ENCODE data around the gene MED27.
A peak's percentile ranks its signal among the peaks of the same experiment; 100 is the strongest.

MED27 gene

DNA sequence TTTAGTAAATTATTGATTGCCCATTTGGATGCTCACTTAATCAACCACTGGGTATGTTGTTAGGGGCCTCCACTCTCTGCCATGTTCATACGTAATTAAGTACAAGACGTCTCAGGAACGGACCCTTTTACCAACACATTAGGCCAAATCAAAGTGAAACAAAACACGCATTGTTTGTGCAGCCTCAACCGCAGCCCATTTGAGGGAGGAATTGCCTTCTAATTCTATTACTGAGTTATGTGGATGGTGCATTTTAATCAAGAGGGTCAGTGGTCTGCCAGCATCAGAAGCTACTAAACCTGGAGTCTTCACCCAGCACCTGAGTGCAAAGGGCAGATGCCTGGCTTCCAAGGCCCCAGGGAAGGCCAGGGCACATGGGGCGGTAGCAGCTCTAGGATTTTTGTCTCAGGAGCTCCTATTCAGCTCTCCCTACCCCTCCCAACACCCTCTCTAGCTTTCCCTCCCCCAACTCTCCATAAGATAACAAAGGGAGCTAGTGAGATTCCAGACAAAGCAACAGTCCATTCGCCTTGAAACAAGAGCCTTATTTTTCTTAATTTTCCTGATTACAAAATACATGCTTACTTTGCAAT is 7.9 kb upstream of the MED27 start:
- no peak overlapping the region for H2BK120ac ChIP-seq (ENCODE audit: insufficient read depth, low read length, poor library complexity)
- no peaks in the 10 kb centered on the region for H3K79me1 ChIP-seq (ENCODE audit: low read length)
- H3K9ac ChIP-seq (ENCODE audit: low read length) = no peak overlapping the region
- H2AK5ac ChIP-seq (ENCODE audit: low read length) = no peak overlapping the region
- H3K36me3 ChIP-seq (ENCODE audit: control insufficient read depth in 1 of 2, insufficient read depth in 2 of 2, low read length in 2 of 2) = no peaks in the 10 kb centered on the region
- no peak overlapping the region for H4K91ac ChIP-seq (ENCODE audit: low read depth, low read length)
- H3K4ac ChIP-seq (ENCODE audit: low read depth, low read length) = no peak overlapping the region
- H2AFZ ChIP-seq (ENCODE audit: insufficient read depth, low read length, poor library complexity) = no peak overlapping the region
- no peaks in the 10 kb centered on the region for H3K79me2 ChIP-seq (ENCODE audit: control insufficient read depth, insufficient read depth, low read length, poor library complexity)
- H3K4me2 ChIP-seq (ENCODE audit: low read length) = no peak overlapping the region
- H3K18ac ChIP-seq (ENCODE audit: low read length) = no peak overlapping the region
- no peak overlapping the region for H2BK5ac ChIP-seq (ENCODE audit: low read depth, low read length, poor library complexity)
- no peaks in the 10 kb centered on the region for H3K27me3 ChIP-seq (ENCODE audit: insufficient read depth, low read length)
- H3K27ac ChIP-seq (ENCODE audit: low read depth, low read length) = no peak overlapping the region
- no peak overlapping the region for H3K23ac ChIP-seq (ENCODE audit: low read length)
- no peak for DNase-seq
- H3K4me3 ChIP-seq (ENCODE audit: low read depth, low read length) = no peak overlapping the region
- H2BK12ac ChIP-seq (ENCODE audit: low read length) = no peak overlapping the region
- no peak overlapping the region for H4K8ac ChIP-seq (ENCODE audit: low read depth, low read length)
- no peaks in the 10 kb centered on the region for H3K9me3 ChIP-seq (ENCODE audit: insufficient read depth, low read depth, low read length)
- H4K12ac ChIP-seq (ENCODE audit: low read depth, low read length) = no peak overlapping the region
- no peaks in the 10 kb centered on the region for H3K4me1 ChIP-seq (ENCODE audit: control insufficient read depth in 1 of 2, insufficient read depth in 2 of 2, low read length in 2 of 2)
- no peak overlapping the region for H3K14ac ChIP-seq (ENCODE audit: low read length)
- whole genome bisulfite sequencing (ENCODE audit: extremely low coverage, insufficient coverage, insufficient read length) = no CpG with 5 or more reads among the region's 7 CpGs

DNA sequence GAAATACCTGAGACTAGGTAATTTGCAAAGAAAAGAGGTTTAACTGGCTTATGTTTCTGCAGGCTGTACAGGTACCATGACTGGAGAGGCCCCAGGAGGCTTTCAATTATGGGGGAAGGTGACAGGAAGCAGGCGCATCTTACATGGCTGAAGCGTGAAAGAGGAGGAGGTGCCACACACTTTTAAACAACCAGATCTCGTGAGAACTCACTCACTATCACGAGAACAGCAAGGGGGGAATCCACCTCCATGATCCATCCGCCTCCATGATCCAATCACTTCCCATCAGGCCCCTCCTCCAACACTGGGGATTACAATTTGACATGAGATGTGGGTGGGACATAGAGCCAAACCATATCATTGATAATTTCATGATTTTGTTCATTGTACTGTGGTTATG is 2.5 kb upstream of the MED27 start:
- H3K14ac ChIP-seq (ENCODE audit: low read length) = no peak overlapping the region
- DNase-seq = no peak

DNA sequence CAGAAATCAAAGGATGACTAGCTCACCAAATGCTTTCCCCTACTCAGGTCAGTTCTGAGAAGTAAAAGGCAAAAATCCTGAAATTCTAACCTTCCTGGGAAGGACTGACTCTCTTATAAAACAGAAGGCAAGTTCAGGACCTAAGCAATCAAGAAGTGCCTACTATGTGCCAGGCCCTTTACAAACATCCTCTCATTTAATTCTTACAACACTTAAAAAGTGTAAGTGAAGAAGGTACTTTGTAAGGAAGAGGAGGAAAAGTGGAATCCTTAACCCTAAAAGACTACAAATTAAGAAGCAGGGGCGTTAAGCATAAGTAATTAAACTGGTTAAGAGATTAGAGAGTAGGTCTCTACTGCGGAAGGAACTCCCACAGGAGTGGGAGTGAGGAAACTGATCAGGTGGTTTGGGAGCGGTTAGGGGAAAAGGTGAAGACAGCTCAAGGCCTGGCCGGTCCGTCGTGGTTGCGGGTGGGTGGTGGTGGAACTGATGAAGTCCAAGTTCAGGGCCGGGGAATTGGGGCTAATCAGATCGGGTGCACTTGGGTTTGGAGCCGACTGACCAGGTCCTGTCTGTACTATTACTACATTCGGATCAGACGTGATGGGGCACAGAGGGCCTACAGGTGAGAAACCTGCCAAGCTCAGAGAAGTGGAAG is 839 bp downstream of the MED27 start:
- H3K27ac ChIP-seq (ENCODE audit: low read depth, low read length) = no peak overlapping the region
- DNase-seq = no peak
- peaks cover 2% of the 10 kb centered on the region for H3K79me1 ChIP-seq (ENCODE audit: low read length)
- WGBS (ENCODE audit: extremely low coverage, insufficient coverage, insufficient read length) = no CpG with 5 or more reads among the region's 12 CpGs
- H2AFZ ChIP-seq (ENCODE audit: insufficient read depth, low read length, poor library complexity) = peak overlapping the region; percentile 69
- peak overlapping the region; percentile 29 for H3K18ac ChIP-seq (ENCODE audit: low read length)
- no peak overlapping the region for H2BK5ac ChIP-seq (ENCODE audit: low read depth, low read length, poor library complexity)
- H4K91ac ChIP-seq (ENCODE audit: low read depth, low read length) = peak overlapping the region; percentile 34
- peaks cover 2 to 5% of the 10 kb centered on the region in 2 experiments for H3K4me1 ChIP-seq (ENCODE audit: control insufficient read depth in 1 of 2, insufficient read depth in 2 of 2, low read length in 2 of 2)
- peak overlapping the region; percentile 88 for H3K4me3 ChIP-seq (ENCODE audit: low read depth, low read length)
- H2BK120ac ChIP-seq (ENCODE audit: insufficient read depth, low read length, poor library complexity) = no peak overlapping the region
- peak overlapping the region; percentile 87 for H4K8ac ChIP-seq (ENCODE audit: low read depth, low read length)
- H2AK5ac ChIP-seq (ENCODE audit: low read length) = peak overlapping the region; percentile 24
- H3K9me3 ChIP-seq (ENCODE audit: insufficient read depth, low read depth, low read length) = no peaks in the 10 kb centered on the region
- peak overlapping the region; percentile 18 for H3K4ac ChIP-seq (ENCODE audit: low read depth, low read length)
- peaks cover 0 to 6% of the 10 kb centered on the region in 2 experiments for H3K36me3 ChIP-seq (ENCODE audit: control insufficient read depth in 1 of 2, insufficient read depth in 2 of 2, low read length in 2 of 2)
- peak overlapping the region; percentile 85 for H3K9ac ChIP-seq (ENCODE audit: low read length)
- H3K27me3 ChIP-seq (ENCODE audit: insufficient read depth, low read length) = no peaks in the 10 kb centered on the region
- no peak overlapping the region for H3K23ac ChIP-seq (ENCODE audit: low read length)
- peak overlapping the region; percentile 11 for H4K12ac ChIP-seq (ENCODE audit: low read depth, low read length)
- H3K14ac ChIP-seq (ENCODE audit: low read length) = peak overlapping the region; percentile 60
- peaks cover 7% of the 10 kb centered on the region for H3K79me2 ChIP-seq (ENCODE audit: control insufficient read depth, insufficient read depth, low read length, poor library complexity)
- peak overlapping the region; percentile 83 for H3K4me2 ChIP-seq (ENCODE audit: low read length)
- no peak overlapping the region for H2BK12ac ChIP-seq (ENCODE audit: low read length)

More for the DNA sequence above, 2.5 kb upstream of the MED27 start:
- H4K91ac ChIP-seq (ENCODE audit: low read depth, low read length) = no peak overlapping the region
- H3K9ac ChIP-seq (ENCODE audit: low read length) = no peak overlapping the region
- H3K4me2 ChIP-seq (ENCODE audit: low read length) = no peak overlapping the region
- no CpG with 5 or more reads among the region's 5 CpGs for WGBS (ENCODE audit: extremely low coverage, insufficient coverage, insufficient read length)
- peaks cover 2% of the 10 kb centered on the region for H3K79me1 ChIP-seq (ENCODE audit: low read length)
- H3K18ac ChIP-seq (ENCODE audit: low read length) = no peak overlapping the region
- H3K4me3 ChIP-seq (ENCODE audit: low read depth, low read length) = no peak overlapping the region
- H4K12ac ChIP-seq (ENCODE audit: low read depth, low read length) = no peak overlapping the region
- no peak overlapping the region for H2BK12ac ChIP-seq (ENCODE audit: low read length)
- no peak overlapping the region for H2AFZ ChIP-seq (ENCODE audit: insufficient read depth, low read length, poor library complexity)
- no peak overlapping the region for H2BK5ac ChIP-seq (ENCODE audit: low read depth, low read length, poor library complexity)
- no peak overlapping the region for H3K23ac ChIP-seq (ENCODE audit: low read length)
- no peaks in the 10 kb centered on the region for H3K36me3 ChIP-seq (ENCODE audit: control insufficient read depth in 1 of 2, insufficient read depth in 2 of 2, low read length in 2 of 2)
- no peaks in the 10 kb centered on the region for H3K27me3 ChIP-seq (ENCODE audit: insufficient read depth, low read length)
- H4K8ac ChIP-seq (ENCODE audit: low read depth, low read length) = no peak overlapping the region
- no peak overlapping the region for H2AK5ac ChIP-seq (ENCODE audit: low read length)
- H3K4me1 ChIP-seq (ENCODE audit: control insufficient read depth in 1 of 2, insufficient read depth in 2 of 2, low read length in 2 of 2) = peaks cover 2 to 5% of the 10 kb centered on the region in 2 experiments
- no peak overlapping the region for H2BK120ac ChIP-seq (ENCODE audit: insufficient read depth, low read length, poor library complexity)
- peaks cover 7% of the 10 kb centered on the region for H3K79me2 ChIP-seq (ENCODE audit: control insufficient read depth, insufficient read depth, low read length, poor library complexity)
- no peak overlapping the region for H3K27ac ChIP-seq (ENCODE audit: low read depth, low read length)
- no peak overlapping the region for H3K4ac ChIP-seq (ENCODE audit: low read depth, low read length)
- no peaks in the 10 kb centered on the region for H3K9me3 ChIP-seq (ENCODE audit: insufficient read depth, low read depth, low read length)

DNA sequence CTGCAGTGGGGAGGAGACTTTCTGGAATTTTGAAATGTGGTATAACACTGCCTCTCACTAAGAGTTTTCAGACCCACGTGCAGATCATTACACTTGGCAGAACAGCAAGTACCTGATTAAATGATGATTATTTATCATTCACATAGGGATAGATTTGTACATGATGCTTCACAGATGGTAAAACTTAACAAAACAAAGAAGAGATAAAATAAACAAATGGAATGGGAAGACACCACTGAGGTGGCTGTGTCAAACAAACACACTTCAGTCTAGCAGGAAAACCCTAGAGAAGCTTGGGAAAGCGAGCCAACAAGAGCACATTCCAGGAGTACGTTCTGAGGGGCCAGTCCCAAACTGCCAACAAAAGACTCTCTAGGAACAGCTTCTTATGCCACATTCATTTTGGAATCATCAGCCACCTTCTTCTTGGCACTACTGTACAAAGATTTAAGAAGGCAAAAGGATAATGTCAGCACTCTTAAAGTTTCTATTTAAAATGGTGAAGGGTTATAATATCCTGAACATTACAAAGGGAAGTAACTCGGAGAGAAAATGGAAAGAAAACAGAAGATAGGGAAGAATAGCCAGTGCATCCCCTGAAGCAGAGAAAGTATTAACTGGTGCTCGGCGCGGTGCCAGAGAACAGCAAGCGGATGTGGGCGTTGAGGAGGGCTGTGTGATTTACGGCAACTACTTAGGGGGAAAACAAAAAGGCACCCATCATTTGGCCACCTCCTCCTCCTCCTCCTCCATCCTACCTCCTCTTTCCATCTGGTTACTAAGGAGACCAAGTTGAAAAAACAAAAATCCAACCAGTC is 1.6 kb downstream of the MED27 start:
- H4K12ac ChIP-seq (ENCODE audit: low read depth, low read length) = no peak overlapping the region
- H3K79me2 ChIP-seq (ENCODE audit: control insufficient read depth, insufficient read depth, low read length, poor library complexity) = peaks cover 7% of the 10 kb centered on the region
- H3K14ac ChIP-seq (ENCODE audit: low read length) = no peak overlapping the region
- WGBS (ENCODE audit: extremely low coverage, insufficient coverage, insufficient read length) = no CpG with 5 or more reads among the region's 10 CpGs
- H3K4me3 ChIP-seq (ENCODE audit: low read depth, low read length) = no peak overlapping the region
- H4K91ac ChIP-seq (ENCODE audit: low read depth, low read length) = no peak overlapping the region
- H3K18ac ChIP-seq (ENCODE audit: low read length) = no peak overlapping the region
- H3K9ac ChIP-seq (ENCODE audit: low read length) = no peak overlapping the region
- H3K79me1 ChIP-seq (ENCODE audit: low read length) = peaks cover 2% of the 10 kb centered on the region
- no peaks in the 10 kb centered on the region for H3K27me3 ChIP-seq (ENCODE audit: insufficient read depth, low read length)
- DNase-seq = no peak
- H4K8ac ChIP-seq (ENCODE audit: low read depth, low read length) = no peak overlapping the region
- H2BK12ac ChIP-seq (ENCODE audit: low read length) = no peak overlapping the region
- H3K4me1 ChIP-seq (ENCODE audit: control insufficient read depth in 1 of 2, insufficient read depth in 2 of 2, low read length in 2 of 2) = peaks cover 2 to 5% of the 10 kb centered on the region in 2 experiments
- no peaks in the 10 kb centered on the region for H3K9me3 ChIP-seq (ENCODE audit: insufficient read depth, low read depth, low read length)
- no peak overlapping the region for H2AFZ ChIP-seq (ENCODE audit: insufficient read depth, low read length, poor library complexity)
- H2BK120ac ChIP-seq (ENCODE audit: insufficient read depth, low read length, poor library complexity) = no peak overlapping the region
- H3K4ac ChIP-seq (ENCODE audit: low read depth, low read length) = peak overlapping the region; percentile 24
- H2AK5ac ChIP-seq (ENCODE audit: low read length) = no peak overlapping the region
- H3K27ac ChIP-seq (ENCODE audit: low read depth, low read length) = no peak overlapping the region
- peak overlapping the region; percentile 83 for H3K4me2 ChIP-seq (ENCODE audit: low read length)
- H3K23ac ChIP-seq (ENCODE audit: low read length) = no peak overlapping the region
- H2BK5ac ChIP-seq (ENCODE audit: low read depth, low read length, poor library complexity) = no peak overlapping the region
- peaks cover 0 to 6% of the 10 kb centered on the region in 2 experiments for H3K36me3 ChIP-seq (ENCODE audit: control insufficient read depth in 1 of 2, insufficient read depth in 2 of 2, low read length in 2 of 2)

Data from trophoblast cell (in vitro differentiated cells and primary cell).